Jurkat, Clone E6-1 (cell line): ENCODE results near the gene FUCA2. TPM values are rescaled to one million over a fixed set of nuclear protein-coding genes. Genes with fewer than 3 reads are reported as not detected.

Source experiments
- DNase-seq: peaks from one replicate; pipeline ENCODE4 v3.0.0-alpha.2; 2011; ENCODE audit warnings: low read depth, low spot score
- H3K4me3 ChIP-seq: 2 replicates; pipeline ENCODE4 v1.5.1; 2011; ENCODE audit warnings: mild to moderate bottlenecking, low read length, control low read depth, moderate library complexity
- polyA plus RNA-seq: library from polyadenylated mRNA; unstranded; fragments of >200 nt; gene quantifications from one replicate; pipeline ENCODE4 v1.2.1, GENCODE V29; 2012; ENCODE audit warnings: missing spikeins; ENCODE audit not compliant: insufficient read length, insufficient read depth

Gene FUCA2
- not detected for polyA plus RNA-seq

- no peak within 1 kb of the TSS for H3K4me3 ChIP-seq
- no peak for DNase-seq
These were observed at the start of gene FUCA2 for GRCh38 chr6:143510991-143511891. TSS of gene FUCA2 (minus strand) at chr6:143511720. CDS start at chr6:143511634, 86 bp downstream.

GRCh38 chr6:143561105-143561704, 49.7 kb upstream of the FUCA2 start:
- no peak overlapping the region for H3K4me3 ChIP-seq
- no peak for DNase-seq

- H3K4me3 ChIP-seq: no peak overlapping the region
- DNase-seq: no peak
These were observed 47.6 kb upstream of the FUCA2 start for GRCh38 chr6:143559051-143559660.

- no peak overlapping the region for H3K4me3 ChIP-seq
- no peak for DNase-seq
These were observed 45.0 kb upstream of the FUCA2 start for GRCh38 chr6:143556529-143556928.

- no peak for DNase-seq
- H3K4me3 ChIP-seq: no peak overlapping the region
These were observed 44.1 kb upstream of the FUCA2 start for GRCh38 chr6:143555582-143555981.

- DNase-seq: no peak
- H3K4me3 ChIP-seq: no peak overlapping the region
These were observed 43.6 kb upstream of the FUCA2 start for GRCh38 chr6:143555071-143555492.

- H3K4me3 ChIP-seq: no peak overlapping the region
- no peak for DNase-seq
These were observed 41.8 kb upstream of the FUCA2 start for GRCh38 chr6:143553337-143553736.

- DNase-seq: no peak
- H3K4me3 ChIP-seq: no peak overlapping the region
These were observed 38.4 kb upstream of the FUCA2 start for GRCh38 chr6:143549949-143550268.

GRCh38 chr6:143549221-143549948, 37.9 kb upstream of the FUCA2 start:
- H3K4me3 ChIP-seq: no peak overlapping the region
- no peak for DNase-seq

GRCh38 chr6:143546599-143546998, 35.1 kb upstream of the FUCA2 start:
- no peak for DNase-seq
- H3K4me3 ChIP-seq: no peak overlapping the region

GRCh38 chr6:143545976-143546547, 34.5 kb upstream of the FUCA2 start:
- no peak for DNase-seq
- H3K4me3 ChIP-seq: no peak overlapping the region

- no peak for DNase-seq
- no peak overlapping the region for H3K4me3 ChIP-seq
These were observed 33.6 kb upstream of the FUCA2 start for GRCh38 chr6:143545165-143545564.

- no peak overlapping the region for H3K4me3 ChIP-seq
- no peak for DNase-seq
These were observed 32.6 kb upstream of the FUCA2 start for GRCh38 chr6:143544011-143544696.

- DNase-seq: no peak
- no peak overlapping the region for H3K4me3 ChIP-seq
These were observed 31.9 kb upstream of the FUCA2 start for GRCh38 chr6:143543435-143543834.

GRCh38 chr6:143542888-143543287, 31.4 kb upstream of the FUCA2 start:
- no peak for DNase-seq
- H3K4me3 ChIP-seq: no peak overlapping the region

GRCh38 chr6:143540192-143540591, 28.7 kb upstream of the FUCA2 start:
- DNase-seq: no peak
- H3K4me3 ChIP-seq: no peak overlapping the region

GRCh38 chr6:143539734-143540133, 28.2 kb upstream of the FUCA2 start:
- no peak overlapping the region for H3K4me3 ChIP-seq

GRCh38 chr6:143539106-143539505, 27.6 kb upstream of the FUCA2 start:
- DNase-seq: no peak
- no peak overlapping the region for H3K4me3 ChIP-seq

More at GRCh38 chr6:143539734-143540133, 28.2 kb upstream of the FUCA2 start:
- DNase-seq: no peak

- no peak overlapping the region for H3K4me3 ChIP-seq
These were observed 26.9 kb upstream of the FUCA2 start for GRCh38 chr6:143538374-143538773.

More at GRCh38 chr6:143538374-143538773, 26.9 kb upstream of the FUCA2 start:
- DNase-seq: no peak
